ENCODE measurements around the gene NOSIP.

DNA sequence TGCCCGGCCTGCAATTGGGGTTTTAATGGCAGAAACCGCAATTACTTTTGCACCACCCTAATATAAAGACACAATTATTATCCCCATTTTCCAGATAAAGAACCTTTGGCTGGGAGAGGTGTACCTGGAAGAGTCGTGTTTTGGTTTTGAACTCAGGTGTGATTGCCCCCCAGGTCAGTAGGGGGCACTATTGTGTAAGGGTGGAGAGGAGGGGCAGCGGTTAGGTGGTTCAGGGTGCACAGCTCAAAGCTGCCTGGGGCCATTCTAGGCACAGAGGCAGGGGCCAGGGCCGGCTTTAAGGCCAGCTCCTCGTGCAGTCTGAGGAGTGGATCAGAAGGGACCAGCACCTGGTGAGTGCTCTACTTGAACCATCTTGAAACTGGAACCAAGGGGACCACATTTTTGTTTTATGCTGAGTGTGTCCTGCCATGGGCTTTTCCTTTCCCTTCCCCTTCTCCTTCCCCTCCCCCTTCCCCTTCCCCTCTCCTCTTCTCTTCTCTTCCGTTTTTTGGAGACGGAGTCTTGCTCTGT lies 73.7 kb downstream of the NOSIP start:
- TF ChIP-seq CTCF (IDR thresholded peaks at IDR 0.05) (peak; percentile 88), TCF7 (CRISPR knock-in tag; IDR thresholded peaks at IDR 0.05; ENCODE audit: low read depth) (no peak), ZNF121 (CRISPR knock-in tag; IDR thresholded peaks at IDR 0.05) (no peak; the same call in none of the 2 replicates), TP53 (CRISPR knock-in tag; IDR thresholded peaks at IDR 0.05) (no peak)
- TF ChIP-seq, protein P1, sequence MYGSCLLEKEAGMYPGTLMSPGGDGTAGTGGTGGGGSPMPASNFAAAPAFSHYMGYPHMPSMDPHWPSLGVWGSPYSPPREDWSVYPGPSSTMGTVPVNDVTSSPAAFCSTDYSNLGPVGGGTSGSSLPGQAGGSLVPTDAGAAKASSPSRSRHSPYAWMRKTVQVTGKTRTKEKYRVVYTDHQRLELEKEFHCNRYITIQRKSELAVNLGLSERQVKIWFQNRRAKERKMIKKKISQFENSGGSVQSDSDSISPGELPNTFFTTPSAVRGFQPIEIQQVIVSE (CRISPR knock-in tag; IDR thresholded peaks at IDR 0.05; ENCODE audit: borderline replicate concordance): no peak
- TF ChIP-seq, protein P2, sequence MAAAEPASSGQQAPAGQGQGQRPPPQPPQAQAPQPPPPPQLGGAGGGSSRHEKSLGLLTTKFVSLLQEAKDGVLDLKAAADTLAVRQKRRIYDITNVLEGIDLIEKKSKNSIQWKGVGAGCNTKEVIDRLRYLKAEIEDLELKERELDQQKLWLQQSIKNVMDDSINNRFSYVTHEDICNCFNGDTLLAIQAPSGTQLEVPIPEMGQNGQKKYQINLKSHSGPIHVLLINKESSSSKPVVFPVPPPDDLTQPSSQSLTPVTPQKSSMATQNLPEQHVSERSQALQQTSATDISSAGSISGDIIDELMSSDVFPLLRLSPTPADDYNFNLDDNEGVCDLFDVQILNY (CRISPR knock-in tag; IDR thresholded peaks at IDR 0.05): no peak
- TF ChIP-seq, protein P3, sequence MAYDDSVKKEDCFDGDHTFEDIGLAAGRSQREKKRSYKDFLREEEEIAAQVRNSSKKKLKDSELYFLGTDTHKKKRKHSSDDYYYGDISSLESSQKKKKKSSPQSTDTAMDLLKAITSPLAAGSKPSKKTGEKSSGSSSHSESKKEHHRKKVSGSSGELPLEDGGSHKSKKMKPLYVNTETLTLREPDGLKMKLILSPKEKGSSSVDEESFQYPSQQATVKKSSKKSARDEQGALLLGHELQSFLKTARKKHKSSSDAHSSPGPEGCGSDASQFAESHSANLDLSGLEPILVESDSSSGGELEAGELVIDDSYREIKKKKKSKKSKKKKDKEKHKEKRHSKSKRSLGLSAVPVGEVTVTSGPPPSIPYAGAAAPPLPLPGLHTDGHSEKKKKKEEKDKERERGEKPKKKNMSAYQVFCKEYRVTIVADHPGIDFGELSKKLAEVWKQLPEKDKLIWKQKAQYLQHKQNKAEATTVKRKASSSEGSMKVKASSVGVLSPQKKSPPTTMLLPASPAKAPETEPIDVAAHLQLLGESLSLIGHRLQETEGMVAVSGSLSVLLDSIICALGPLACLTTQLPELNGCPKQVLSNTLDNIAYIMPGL (CRISPR knock-in tag; IDR thresholded peaks at IDR 0.05): no peak
- TF ChIP-seq, protein P4, sequence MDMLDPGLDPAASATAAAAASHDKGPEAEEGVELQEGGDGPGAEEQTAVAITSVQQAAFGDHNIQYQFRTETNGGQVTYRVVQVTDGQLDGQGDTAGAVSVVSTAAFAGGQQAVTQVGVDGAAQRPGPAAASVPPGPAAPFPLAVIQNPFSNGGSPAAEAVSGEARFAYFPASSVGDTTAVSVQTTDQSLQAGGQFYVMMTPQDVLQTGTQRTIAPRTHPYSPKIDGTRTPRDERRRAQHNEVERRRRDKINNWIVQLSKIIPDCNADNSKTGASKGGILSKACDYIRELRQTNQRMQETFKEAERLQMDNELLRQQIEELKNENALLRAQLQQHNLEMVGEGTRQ (CRISPR knock-in tag; IDR thresholded peaks at IDR 0.05): no peak
- TF ChIP-seq, protein P5, sequence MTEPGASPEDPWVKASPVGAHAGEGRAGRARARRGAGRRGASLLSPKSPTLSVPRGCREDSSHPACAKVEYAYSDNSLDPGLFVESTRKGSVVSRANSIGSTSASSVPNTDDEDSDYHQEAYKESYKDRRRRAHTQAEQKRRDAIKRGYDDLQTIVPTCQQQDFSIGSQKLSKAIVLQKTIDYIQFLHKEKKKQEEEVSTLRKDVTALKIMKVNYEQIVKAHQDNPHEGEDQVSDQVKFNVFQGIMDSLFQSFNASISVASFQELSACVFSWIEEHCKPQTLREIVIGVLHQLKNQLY (CRISPR knock-in tag; IDR thresholded peaks at IDR 0.05): no peak
- TF ChIP-seq, protein P6, sequence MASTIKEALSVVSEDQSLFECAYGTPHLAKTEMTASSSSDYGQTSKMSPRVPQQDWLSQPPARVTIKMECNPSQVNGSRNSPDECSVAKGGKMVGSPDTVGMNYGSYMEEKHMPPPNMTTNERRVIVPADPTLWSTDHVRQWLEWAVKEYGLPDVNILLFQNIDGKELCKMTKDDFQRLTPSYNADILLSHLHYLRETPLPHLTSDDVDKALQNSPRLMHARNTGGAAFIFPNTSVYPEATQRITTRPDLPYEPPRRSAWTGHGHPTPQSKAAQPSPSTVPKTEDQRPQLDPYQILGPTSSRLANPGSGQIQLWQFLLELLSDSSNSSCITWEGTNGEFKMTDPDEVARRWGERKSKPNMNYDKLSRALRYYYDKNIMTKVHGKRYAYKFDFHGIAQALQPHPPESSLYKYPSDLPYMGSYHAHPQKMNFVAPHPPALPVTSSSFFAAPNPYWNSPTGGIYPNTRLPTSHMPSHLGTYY (CRISPR knock-in tag; IDR thresholded peaks at IDR 0.05): no peak
